Measurements from ENCODE around the gene DACH1.

GRCh38 chr13:71645467-71645866 is 221.5 kb downstream of the DACH1 start:
- TF ChIP-seq EZH2 (IDR thresholded peaks at IDR 0.05) (no peak), POLR2AphosphoS5 (IDR thresholded peaks at IDR 0.05; ENCODE audit: borderline replicate concordance, low read depth, low read length) (no peak), FOXP2 (optimal IDR thresholded peaks at IDR 0.05; ENCODE audit: control extremely low read depth, extremely low read length, insufficient read depth) (no peak)
